Right ventricle myocardium superior (tissue), 1 donor: Measurements from ENCODE around the gene OXTR. TPM values are rescaled to one million over a fixed set of nuclear protein-coding genes. Genes with fewer than 3 reads are reported as not detected.

Experiments
- ATAC-seq: fragments of 200-7000 bp; cut with Tn5 transposase; one replicate; pipeline ENCODE4 v1.9.1; 2020; ENCODE audit warnings: mild to moderate bottlenecking; ENCODE audit not compliant: poor library complexity
- DNase-seq: peaks from one replicate; pipeline ENCODE4 v3.0.0-alpha.2; 2020
- intact Hi-C: fragments of 100-400 bp; cut with DNase I; formaldehyde crosslinking; loops from one replicate; pipeline ENCODE4 v1.11.2; 2022
- long read RNA-seq: library from polyadenylated mRNA; unstranded; transcript quantifications from one replicate; pipeline ENCODE4 v2.0.0, GENCODE V29; 2021
- total RNA-seq: library from RNA; stranded (reverse); fragmentation: NEBNext Ultra II Directional; extraction: Animal tissue kit (Norgen Biotek cat#: 25700); gene quantifications from one replicate; pipeline ENCODE4 v1.2.1, GENCODE V29; 2021
- donor health status: DM: no; HTN: yes; CAD: no; lungs with severe emphysema.

The OXTR gene
- 0.54 TPM for total RNA-seq
- long read RNA-seq: 0 reads

DNA sequence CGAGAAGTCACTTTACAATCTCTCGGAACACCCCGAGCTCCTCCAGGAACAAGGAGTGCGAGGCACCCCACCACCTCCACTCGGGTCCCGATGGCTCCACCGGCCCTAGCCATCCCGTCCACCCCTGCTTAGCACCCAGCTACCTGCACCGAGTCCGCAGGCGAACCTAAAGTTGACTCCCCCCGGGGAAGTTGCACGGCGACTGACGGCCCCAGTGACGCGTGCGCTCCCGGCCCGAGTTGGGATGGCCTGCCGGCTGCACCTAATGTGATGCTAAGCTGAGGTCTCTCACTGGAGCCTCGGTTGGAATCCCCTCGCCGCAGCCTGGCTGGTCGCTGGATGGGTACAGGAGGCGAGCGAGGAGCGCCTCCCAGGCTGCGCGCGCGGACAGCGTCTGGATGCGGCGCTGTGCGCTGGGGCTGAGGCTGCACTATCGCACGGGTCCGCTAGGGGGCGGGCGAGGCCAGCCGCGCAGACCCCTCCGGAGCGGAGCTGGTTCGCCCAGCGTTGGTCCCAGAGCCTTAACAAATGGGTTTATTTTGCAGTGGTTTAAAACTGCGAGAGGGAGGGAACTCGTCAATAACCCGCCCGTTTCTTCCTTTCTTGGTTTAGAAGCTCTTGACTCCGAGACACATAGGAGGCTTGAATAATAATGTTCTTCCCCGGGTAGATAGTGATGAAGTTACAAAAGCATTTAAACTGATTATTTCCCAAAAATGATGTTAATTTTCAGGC lies at the start of gene OXTR:
TSS of gene OXTR (minus strand) at position 526 of the 735 bp plus-strand sequence. CDS start 1,426 bp downstream, outside the sequence.
- DNase-seq (peak; percentile 74), ATAC-seq (peak; percentile 95)
- intact Hi-C loops: loop anchor here (10.0 kb wide), 1 partner anchor 104 kb away; no protein-coding TSS in a partner anchor

DNA sequence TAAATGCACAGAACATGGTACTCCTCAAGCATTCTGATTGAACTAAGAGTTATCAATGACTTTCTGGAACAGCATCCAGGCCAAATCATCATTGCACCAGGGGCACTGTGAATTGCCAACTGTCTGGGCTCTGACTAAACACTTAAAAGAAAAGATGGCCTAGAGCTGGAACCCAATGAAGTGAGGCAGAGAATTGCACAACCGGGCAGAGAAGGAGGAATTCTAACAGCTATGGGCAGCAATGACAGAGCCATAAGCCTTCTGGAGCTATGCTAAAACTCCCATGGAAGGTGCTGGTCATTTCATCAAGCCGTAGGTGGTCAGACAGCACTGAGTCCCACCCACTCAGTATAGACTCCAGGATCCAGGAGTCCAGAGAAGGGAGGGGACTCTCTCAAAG lies 48.1 kb upstream of the OXTR start:
- intact Hi-C loops: no loop called here
- DNase-seq (no peak), ATAC-seq (no peak)

DNA sequence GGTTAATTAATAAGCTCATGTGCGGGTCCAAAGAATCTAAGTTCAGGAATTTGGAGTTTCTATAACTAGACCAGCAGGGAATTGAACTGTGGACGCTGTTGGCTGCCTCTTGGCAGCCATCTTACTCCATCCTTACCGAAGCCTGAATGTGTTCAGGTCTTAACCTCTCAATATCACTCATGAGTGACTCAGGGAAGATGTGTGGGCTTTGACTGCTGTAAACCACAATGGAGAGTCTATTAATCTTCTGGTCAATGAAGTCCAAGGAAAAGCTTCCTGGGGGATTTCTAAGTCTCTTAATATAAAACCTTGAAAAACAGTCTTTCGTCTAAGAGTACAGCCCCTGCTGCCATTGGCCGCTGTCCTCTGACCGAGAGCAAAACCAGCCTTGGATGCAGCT lies 46.7 kb upstream of the OXTR start:
- DNase-seq: no peak
- no peak for ATAC-seq
- intact Hi-C loops: no loop called here

DNA sequence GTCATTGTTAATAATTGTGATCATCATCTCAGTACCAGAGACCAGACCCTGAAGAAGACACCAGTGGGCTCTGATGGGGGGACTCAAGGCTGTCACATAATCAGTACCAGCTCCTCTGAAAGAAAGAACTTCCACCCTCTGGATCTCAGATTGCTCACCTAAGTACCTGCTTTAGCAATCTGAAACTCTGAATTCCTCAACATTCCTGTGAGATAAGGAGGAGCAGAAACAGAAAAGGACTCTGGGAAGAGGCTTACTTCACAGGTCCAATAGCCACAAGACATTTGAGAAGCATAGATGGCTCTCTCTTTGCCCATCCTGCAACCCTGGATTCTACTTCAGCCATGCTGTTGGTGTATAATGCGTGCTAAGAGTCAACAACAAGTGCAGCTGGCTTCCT lies 44.0 kb upstream of the OXTR start:
- ATAC-seq: no peak
- intact Hi-C loops: no loop called here
- no peak for DNase-seq

DNA sequence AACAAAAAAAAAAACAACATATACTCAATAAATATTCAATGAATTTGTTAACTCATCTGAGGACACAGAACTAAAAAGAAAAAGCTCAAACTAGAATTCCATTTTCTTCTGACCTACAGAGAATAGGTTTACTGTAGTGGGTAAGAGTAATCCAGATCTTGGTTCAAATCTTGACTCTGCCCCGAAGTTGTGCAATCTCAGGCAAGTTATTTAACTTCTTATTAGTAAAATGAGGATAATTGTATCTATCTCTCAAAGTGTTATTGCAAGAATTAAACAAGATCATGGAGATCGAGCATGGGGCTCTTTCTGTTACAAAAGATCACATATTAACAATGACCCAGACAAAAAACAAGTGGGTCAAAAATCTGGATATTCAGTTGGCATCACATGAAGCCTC lies 41.1 kb upstream of the OXTR start:
- intact Hi-C loops: no loop called here
- ATAC-seq (no peak), DNase-seq (no peak)

DNA sequence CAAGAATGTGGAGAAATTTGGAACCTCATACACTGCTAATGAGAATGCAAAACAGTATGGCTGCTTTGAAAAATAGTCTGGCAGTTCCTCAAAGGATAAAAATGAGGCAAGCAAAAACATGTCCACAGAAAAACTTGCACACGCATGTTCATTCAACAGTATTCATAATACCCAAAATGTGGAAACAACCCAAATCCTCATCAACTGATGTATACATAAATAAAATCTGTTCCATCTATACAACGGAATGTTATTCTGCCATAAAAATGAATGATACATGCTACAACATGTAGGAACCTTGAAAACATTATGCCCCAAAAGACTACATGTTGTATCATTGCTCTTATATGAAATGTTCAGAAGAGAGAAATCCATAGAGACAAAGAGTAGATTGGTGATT lies 36.4 kb upstream of the OXTR start:
- DNase-seq (no peak), ATAC-seq (no peak)
- intact Hi-C loops: no loop called here

DNA sequence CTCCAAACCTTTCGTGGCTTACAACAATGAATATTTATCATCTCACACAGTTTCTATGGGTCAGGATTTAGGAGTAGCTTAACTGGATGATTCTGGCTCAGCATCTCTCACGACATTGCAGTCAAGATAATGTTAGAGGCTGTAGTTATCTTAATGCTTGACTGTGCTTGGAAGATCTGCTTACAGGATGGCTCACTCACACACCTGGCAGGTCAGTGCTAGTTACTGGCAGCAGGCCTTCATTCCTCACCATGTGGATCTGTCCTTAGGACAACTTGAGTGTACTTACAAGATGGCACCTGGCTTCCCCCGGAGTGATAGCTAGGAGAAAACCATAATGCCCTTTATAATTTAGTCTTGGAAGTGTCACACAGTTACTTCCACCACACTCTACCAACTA lies 32.8 kb upstream of the OXTR start:
- ATAC-seq: no peak
- no peak for DNase-seq
- intact Hi-C loops: no loop called here

DNA sequence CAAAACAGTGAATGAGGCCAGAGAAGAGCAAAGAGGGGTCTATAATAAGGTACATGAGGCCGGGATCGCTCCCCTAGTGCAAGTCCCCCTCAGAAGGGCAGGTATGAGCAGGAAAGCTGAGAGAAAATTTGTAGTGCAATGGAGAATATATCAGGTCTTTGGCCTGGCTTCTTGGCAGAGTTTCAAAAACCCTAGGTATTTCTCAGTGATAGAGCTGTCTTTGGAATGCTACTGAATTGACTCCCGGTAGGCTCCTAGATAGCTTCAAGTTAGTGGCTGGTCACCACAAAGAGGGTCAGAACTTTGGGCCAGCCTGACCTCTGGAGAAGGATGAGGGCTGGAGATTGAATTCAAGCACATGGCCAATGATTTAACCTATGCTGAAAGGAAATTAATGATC lies 30.6 kb upstream of the OXTR start:
- intact Hi-C loops: no loop called here
- no peak for ATAC-seq
- DNase-seq: no peak

DNA sequence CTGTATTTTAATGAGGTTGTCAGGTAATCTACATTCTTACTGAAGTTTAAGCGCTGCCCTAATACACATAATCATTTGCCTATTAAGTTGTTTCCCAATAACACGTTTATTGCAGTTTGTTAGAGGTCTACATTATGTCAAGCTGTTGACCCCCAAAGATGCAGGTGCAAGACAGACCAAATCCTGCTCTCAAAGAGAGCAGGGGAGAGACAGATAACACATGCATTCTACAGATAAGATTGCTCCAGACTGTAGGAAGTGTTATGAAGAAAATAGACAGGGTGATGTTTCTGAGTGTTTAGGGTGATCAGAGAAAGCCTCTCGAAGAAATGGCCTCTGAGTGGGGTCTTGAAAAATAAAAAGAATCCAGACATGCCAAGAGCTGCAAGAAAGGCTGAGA lies 24.8 kb upstream of the OXTR start:
- no peak for DNase-seq
- no peak for ATAC-seq
- intact Hi-C loops: no loop called here

DNA sequence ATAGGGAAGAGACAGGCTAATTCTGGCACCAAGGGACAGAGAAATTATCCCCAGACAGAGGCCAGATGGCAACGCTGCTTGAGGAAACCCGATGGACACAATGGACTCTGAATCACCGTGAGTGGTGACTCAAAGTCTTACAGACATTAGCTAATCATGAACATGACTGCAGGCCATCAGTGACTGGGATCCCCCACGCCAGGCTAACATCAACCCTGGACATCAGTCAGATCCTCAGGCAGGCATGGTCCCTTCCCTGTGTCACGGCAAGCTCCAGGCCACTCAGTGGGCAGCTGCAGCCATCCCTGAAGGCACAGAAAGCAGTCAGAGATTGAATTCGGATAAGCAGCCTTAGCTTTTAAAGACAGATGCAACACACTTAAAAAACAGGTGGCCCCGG lies 23.8 kb upstream of the OXTR start:
- ATAC-seq (no peak), DNase-seq (no peak)
- intact Hi-C loops: no loop called here

DNA sequence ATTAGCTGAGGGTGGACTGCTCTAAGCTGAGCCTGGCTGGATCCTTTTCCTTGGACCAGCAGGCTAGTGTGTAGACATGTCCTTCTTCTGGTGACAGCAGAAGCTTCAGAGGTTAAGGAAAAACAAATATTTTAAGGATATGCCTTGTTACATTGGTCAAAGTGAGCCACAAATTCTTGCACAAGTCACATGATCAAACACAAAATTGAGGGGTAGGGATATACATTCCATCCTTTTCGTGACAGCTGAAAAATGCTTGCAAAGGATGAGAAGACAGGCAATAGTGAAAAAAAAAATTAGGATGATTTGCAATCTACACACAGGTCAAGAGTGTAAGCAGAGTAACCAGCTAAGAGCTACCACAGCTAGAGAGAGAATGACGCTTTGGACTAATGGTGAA lies 21.1 kb upstream of the OXTR start:
- intact Hi-C loops: no loop called here
- no peak for ATAC-seq

DNA sequence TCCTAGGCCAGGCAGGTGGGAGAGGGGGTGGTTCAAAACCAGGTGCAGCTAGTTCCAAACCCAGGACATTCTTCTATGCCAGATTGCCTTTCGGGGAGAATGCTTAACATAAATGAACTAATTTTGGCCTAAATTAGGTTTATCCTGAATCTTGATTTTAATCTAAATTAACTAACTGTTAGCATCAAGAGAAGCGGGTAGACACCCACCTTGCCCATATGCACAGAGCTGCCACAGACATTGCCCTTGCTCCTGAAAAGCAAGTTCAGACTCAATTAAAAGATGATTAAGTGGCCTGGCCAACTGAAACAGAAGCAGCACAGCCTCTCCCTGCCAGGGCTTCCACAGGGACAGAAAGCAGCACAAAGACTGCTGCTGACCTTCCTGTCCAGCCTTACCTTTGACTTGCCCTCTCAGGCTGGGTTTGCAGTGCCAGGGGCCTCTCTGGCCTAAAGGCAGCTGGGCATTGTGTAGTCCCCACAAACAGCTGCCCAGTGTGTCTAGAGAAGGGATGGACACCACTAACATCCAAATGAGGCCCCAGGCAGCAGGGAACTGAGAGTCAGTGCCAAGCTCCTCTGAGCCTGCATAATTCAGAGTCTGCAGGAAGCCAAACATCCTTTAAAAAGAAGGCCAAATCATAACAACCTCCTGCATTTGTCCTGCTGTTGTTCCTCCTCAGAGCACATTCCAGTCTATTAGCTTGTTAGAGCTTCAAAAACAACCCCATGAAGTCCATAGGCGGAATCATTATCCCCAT lies 15.4 kb upstream of the OXTR start:
- intact Hi-C loops: no loop called here
- DNase-seq: no peak
- ATAC-seq: no peak

More for the DNA sequence above, 21.1 kb upstream of the OXTR start:
- no peak for DNase-seq

DNA sequence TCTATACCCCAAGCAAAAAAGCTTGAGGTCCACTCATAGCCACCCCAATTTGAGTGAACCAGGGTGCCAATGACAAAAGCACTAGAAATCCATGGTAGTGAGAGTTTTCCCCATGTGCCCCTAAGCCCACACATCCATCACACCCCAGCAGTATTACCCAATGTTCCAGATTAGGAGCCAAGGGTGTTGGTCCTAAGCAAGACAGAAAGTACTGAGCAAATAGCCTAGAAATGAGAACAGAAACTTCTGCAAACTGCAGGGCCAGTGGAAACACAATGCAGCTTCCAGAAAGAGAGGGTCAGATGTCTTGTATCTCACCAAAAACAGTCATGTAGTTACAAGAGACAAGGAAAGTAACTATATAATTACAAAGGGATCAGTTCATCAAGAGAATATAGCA lies 10.9 kb upstream of the OXTR start:
- DNase-seq: no peak
- ATAC-seq: no peak
- intact Hi-C loops: no loop called here

DNA sequence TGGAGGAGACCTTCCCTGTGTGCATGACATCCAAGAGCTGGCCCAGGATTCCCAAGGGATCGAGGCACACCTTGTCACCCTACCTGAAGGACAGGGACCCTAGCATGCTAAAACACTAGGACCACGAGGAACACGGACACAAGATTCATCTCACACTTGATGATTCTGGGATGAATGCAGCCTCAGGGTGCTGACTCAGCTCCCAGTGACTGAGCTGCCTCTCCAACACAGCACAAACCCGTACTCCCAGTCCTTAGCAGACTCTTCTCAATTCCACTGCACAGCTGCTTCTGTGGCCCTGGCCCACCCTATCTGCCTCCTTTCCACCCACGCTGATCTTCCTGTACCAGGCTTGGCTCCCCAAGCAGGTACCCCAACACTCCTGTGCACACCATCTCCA lies 9.1 kb upstream of the OXTR start:
- ATAC-seq (no peak), DNase-seq (no peak)
- intact Hi-C loops: no loop called here

DNA sequence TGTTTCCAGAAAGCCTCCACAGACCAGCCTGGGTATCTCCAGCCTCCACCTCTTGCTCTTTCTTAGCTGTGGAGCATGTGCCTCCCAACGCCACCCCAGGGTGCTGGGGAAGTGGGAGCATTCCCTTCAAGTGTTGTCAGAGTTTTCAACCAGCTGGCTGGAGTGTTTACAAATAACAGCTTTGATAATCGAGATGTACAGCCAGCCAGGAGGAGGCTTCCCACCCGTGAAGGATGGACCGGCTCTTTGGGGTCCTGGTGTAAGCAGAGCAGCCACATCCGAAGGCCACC lies 8.5 kb upstream of the OXTR start:
- DNase-seq: no peak
- ATAC-seq: no peak
- intact Hi-C loops: no loop called here

DNA sequence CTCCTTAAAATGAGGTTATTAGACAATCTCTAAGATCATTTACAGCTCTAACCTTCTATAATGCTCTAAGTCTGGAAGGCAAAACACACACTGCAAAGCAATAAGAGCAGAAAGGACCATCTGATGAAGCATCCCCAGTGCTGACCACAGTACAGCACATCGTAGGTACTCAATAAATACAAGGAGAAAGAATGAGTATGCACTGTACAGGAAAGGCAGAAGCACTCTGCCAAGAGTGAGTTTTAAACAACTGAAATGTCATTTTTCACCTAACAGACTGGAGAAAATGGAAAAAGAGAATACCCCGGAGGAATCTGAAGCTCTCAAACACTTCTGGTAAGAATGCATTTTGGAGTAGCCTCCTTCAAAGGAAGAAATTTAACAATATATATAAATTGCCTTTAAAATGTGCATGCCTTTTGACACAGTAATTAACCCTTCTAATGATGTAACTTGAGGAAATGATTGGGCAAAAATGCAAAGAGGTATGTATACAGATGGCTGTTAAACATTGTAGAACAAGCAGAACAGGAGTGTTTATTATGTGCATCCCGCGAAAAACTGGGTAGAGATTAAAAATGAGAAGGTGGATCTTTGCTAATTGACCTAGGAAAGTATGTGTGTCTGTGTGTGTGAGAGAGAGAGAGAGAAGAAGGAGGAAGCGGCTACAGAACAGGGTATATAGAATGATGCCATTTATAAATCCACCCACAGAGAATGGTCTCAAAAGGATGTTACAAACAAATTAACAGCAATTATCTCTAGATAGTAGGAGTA lies 8.0 kb upstream of the OXTR start:
- ATAC-seq: no peak
- intact Hi-C loops: no loop called here
- no peak for DNase-seq

DNA sequence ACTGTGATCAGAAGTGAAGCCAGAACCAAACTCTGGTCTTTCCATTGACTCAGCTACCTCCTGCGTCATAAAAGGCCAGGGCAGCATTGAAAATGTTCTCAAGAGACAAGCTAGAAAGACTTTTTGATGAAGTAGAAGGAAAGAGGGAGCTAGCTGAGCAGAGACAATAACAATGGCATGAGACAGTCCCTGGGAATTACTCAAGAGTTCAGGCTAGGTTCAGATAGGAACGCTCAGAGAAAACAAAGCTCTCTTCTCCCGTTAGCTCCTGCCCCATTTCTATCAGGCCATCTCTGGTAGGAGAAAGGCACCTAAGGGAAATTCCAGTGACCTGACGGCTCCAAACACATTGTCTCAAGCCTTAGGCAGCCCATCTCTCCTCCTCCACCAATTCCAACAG lies 7.0 kb upstream of the OXTR start:
- intact Hi-C loops: no loop called here
- DNase-seq (no peak), ATAC-seq (no peak)

DNA sequence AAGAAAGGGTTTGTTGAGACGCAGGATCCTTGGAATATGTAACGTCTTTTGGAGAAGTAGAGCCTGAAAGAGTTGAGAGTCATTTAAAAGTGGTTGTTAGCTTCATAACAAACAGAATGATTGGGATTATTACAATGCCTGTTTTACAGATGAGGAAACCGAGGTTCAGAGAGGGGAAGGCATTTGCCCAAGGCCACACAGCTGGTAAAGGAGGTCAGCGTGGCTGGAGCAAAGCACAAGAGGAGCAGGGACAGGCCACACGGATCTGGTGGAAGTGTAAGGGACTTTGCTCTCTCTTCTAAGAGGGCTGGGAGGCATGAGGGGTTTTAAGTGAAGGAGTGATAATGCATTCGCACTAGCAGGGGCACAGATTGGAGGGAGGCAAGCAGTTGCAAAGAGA lies 6.2 kb upstream of the OXTR start:
- DNase-seq: no peak
- no peak for ATAC-seq
- intact Hi-C loops: no loop called here

DNA sequence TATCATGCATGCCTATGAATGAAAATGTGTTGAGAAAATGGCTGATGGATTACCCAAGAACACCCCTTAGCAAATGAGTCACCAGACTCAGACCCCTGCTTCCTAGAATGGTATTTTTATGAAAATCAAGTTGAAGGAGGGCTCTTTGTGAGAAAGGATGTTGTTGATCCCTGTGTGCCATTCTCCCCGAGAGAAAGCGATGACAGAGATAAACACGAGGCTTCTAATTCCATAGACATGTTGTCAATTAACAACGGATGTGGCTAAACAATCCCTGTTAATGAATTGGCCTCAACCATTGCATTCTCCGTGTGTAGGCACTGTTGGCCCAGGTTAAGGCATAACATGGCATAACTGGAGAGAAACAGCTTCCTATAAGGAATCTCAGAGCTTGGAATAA lies 5.8 kb upstream of the OXTR start:
- no peak for DNase-seq
- intact Hi-C loops: no loop called here
- no peak for ATAC-seq

DNA sequence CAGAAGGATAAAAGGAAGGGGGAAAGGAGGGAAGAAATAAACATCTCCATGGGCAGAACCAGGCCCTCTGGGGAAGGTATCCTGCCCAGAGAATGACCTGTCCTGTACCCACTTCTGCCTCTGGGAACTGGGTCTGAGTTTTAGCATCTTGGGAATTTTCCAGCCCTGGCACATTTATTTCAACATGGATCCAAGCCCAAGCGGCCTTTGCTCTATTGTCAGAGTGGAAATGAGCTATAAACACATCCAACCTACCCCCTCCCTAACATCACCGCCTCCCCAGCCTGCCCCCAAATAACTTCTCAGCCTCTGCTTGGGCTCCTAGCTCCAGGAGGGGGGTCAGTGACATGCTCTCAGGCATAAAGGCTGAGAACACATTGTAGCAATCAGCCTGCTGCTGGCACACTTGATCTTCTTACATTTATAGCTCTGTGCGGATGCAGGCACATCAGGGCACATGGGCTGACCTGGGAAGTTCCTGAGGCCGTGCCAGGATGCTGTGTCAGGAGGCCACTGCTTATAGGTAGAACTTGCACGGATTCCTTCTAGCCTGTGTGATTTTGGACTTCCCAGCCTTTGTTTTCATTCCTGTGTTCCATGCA lies 4.6 kb upstream of the OXTR start:
- ATAC-seq (peak; percentile 54), DNase-seq (no peak)
- intact Hi-C loops: no loop called here
